HUES6 (cell line): ENCODE measurements around the gene SSBP4.

Experiments
- H3K27ac ChIP-seq: 2 replicates; pipeline ENCODE4 v1.7.0; 2013; ENCODE audit warnings: low read depth, mild to moderate bottlenecking, low read length, inconsistent platforms
- H3K27me3 ChIP-seq: 2 replicates; pipeline ENCODE4 v1.6.1; 2013; ENCODE audit warnings: low read length; ENCODE audit not compliant: control insufficient read depth, insufficient read depth
- H3K36me3 ChIP-seq: 2 replicates; pipeline ENCODE4 v1.6.1; 2013; ENCODE audit warnings: low read length; ENCODE audit not compliant: control insufficient read depth, insufficient read depth
- H3K4me1 ChIP-seq: 2 replicates; pipeline ENCODE4 v1.6.1; 2013; ENCODE audit warnings: low read length; ENCODE audit not compliant: control insufficient read depth, insufficient read depth
- H3K4me3 ChIP-seq: 2 replicates; pipeline ENCODE4 v1.5.1; 2013; ENCODE audit warnings: low read depth, low read length
- H3K9ac ChIP-seq: one replicate; pipeline ENCODE4 v1.6.1; 2013; ENCODE audit warnings: mild to moderate bottlenecking, low read length
- H3K9me3 ChIP-seq: 2 replicates; pipeline ENCODE4 v1.6.1; 2013; ENCODE audit warnings: low read depth, low read length; ENCODE audit not compliant: control insufficient read depth, insufficient read depth

Gene SSBP4

DNA sequence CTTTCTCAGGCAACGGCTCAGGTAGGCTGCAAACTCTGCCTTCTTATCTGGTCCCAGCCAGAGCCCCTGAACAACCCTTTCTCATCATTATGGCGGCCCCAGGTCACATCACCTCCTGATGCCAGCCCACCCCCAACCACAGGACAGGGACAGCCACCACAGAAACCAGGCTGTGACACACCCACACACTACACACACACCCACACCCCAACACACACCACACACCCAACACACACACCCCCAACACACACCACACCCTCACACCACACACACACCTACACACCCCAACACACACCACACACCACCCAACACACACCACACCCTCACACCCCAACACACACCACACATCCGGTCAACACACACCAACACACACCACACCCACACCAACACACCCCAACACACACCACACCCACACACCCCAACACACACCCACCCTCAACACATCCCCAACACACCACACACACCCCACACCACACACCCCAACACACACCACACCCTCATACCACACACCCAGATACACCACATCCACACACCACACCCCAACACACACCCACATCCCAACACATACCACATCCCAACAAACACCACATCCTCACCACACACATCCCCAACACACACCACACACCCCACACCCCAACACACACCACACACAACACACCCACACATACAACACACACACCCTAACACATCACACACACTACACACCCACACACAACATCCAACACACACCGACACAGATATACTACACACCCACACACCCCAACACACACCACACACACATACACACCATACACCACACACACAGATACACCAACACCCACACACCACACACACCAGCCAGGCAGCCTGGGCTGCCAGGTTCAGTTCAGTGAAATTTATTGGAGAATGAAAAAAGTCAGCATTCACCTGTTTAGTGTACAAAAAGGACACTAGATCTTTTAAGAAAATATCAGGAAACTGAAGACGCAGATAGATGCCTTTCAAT lies 22.9 kb downstream of the SSBP4 start:
- Histone ChIP-seq H3K4me3 (no peak overlapping the region), H3K4me1 (peaks cover 22% of the 10 kb centered on the region), H3K9me3 (no peaks in the 10 kb centered on the region), H3K9ac (no peak overlapping the region), H3K36me3 (peaks cover 28% of the 10 kb centered on the region), H3K27me3 (no peaks in the 10 kb centered on the region), H3K27ac (no peak overlapping the region)

GRCh38 chr19:18442941-18443340 lies 23.7 kb downstream of the SSBP4 start:
- H3K4me3 ChIP-seq = no peak overlapping the region
- no peak overlapping the region for H3K27ac ChIP-seq
- H3K9ac ChIP-seq = no peak overlapping the region
- H3K27me3 ChIP-seq = no peaks in the 10 kb centered on the region
- H3K9me3 ChIP-seq = no peaks in the 10 kb centered on the region
- peaks cover 22% of the 10 kb centered on the region for H3K4me1 ChIP-seq
- H3K36me3 ChIP-seq = peaks cover 31% of the 10 kb centered on the region

DNA sequence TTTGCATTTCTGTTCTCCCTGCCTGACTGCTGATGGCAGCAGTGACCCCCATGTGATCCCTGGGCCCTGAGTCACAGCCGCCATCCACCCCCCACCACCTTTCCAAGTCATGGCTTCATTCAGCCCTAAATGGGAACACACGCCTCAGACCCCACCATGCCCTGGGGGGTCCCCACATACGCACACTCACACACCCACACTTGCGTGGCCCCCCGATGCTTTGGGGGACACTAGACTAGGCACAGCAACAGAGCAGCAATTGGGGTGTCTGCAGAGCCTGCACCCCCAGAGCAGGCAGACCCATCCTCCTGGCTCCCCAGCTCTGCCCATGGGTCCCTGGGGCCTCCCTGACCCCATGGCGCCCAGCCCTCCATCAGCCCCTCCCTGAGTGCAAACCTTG lies 24.2 kb downstream of the SSBP4 start:
- Histone ChIP-seq H3K4me1 (peaks cover 19% of the 10 kb centered on the region), H3K27me3 (no peaks in the 10 kb centered on the region), H3K9me3 (no peaks in the 10 kb centered on the region), H3K36me3 (peaks cover 35% of the 10 kb centered on the region), H3K4me3 (no peak overlapping the region), H3K9ac (no peak overlapping the region), H3K27ac (no peak overlapping the region)

DNA sequence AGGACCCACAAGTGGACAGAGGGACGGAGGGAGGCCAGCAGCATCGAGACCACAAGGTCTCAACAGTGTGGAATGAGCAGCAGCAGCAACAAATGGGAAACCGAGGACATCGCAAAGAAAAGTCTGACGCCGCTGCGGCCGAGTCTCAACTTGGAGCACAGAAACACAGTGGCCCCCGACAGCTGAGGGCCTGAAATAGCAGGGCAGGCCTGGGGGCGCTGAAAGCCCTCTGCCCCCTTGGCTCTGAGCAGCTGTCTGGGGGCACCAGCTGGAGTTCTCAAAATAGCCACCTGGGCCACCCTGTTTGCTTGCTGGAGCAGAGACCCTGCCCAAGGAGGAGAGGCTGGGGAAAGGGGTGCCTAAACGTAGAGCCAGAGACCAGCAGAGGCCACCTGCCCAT lies 24.6 kb downstream of the SSBP4 start:
- Histone ChIP-seq H3K4me1 (peaks cover 14% of the 10 kb centered on the region), H3K27me3 (no peaks in the 10 kb centered on the region), H3K36me3 (peaks cover 38% of the 10 kb centered on the region), H3K4me3 (no peak overlapping the region), H3K9me3 (no peaks in the 10 kb centered on the region), H3K9ac (no peak overlapping the region), H3K27ac (no peak overlapping the region)

GRCh38 chr19:18444513-18444912 lies 25.3 kb downstream of the SSBP4 start:
- H3K9me3 ChIP-seq = no peaks in the 10 kb centered on the region
- peaks cover 8% of the 10 kb centered on the region for H3K4me1 ChIP-seq
- no peak overlapping the region for H3K9ac ChIP-seq
- H3K4me3 ChIP-seq = no peak overlapping the region
- no peak overlapping the region for H3K27ac ChIP-seq
- no peaks in the 10 kb centered on the region for H3K27me3 ChIP-seq
- H3K36me3 ChIP-seq = peaks cover 45% of the 10 kb centered on the region

DNA sequence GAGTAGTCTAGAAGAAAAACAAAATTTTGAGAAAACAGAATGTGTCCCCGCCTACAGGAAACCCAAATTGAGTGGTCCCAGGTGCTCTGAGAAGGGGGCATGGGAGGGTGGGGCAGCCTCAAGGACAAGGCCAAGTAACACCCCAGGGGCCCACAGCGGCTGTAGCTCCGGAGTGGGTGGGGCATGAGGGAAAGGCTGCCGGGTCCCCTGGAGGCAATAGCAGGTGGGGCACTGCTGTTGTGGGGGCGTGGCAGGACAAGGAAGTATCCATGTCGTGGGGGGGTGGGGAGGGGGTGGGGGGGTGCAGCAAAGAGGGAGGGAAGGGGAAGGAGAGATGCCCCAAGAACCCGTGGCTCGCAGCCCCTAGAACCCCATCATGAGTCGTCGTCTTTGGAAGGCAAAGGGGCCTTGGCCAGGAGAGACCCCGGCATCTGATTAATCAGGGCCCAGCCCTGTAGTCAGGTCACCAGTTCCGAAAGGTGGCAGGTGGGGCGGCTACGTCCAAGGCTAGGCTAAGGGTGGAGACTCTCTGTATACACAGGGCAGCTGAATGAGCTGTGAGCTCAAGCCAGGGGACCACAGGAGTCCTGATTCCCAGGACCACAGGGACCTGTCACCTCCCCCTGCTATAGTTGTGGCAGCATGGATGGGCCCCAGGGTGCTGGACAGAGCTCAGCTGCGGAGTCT lies 26.2 kb downstream of the SSBP4 start:
- H3K36me3 ChIP-seq = peaks cover 54% of the 10 kb centered on the region
- no peak overlapping the region for H3K4me3 ChIP-seq
- no peak overlapping the region for H3K9ac ChIP-seq
- H3K9me3 ChIP-seq = no peaks in the 10 kb centered on the region
- H3K27me3 ChIP-seq = no peaks in the 10 kb centered on the region
- H3K4me1 ChIP-seq = no peaks in the 10 kb centered on the region; the same call in 1 of the 2 replicates
- H3K27ac ChIP-seq = no peak overlapping the region

GRCh38 chr19:18446145-18446810 lies 27.1 kb downstream of the SSBP4 start:
- Histone ChIP-seq H3K9ac (no peak overlapping the region), H3K4me3 (no peak overlapping the region), H3K4me1 (peaks cover 4% of the 10 kb centered on the region), H3K27me3 (no peaks in the 10 kb centered on the region), H3K36me3 (peaks cover 61% of the 10 kb centered on the region), H3K27ac (no peak overlapping the region), H3K9me3 (no peaks in the 10 kb centered on the region)

DNA sequence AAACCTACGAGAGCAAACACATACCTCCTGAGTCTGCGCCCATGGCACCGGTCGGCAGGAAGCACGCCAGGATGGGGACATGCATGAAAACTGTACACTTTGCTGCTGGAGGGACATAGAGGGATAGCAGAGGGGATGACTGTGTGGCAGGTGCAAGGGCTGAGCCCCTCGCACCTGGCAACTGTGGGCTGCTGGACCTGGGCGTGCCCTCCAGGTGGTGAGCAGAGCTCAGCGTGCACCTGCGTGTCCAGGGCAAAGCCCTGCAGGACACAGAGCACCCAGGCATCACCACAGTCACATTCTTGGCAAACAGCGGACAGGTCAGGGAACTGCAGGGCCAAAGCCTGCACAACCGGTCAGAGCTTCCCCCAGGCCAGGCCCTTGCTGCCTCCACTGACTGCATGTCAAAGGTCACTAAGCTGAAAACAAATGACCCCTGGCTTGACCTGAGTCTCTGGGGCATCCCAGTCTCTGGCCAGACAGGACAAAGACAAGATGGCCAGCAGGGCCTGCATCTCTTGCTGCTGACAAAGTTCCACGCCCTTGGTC lies 27.7 kb downstream of the SSBP4 start:
- no peak overlapping the region for H3K4me3 ChIP-seq
- no peaks in the 10 kb centered on the region for H3K9me3 ChIP-seq
- H3K4me1 ChIP-seq = peaks cover 4% of the 10 kb centered on the region
- peaks cover 62% of the 10 kb centered on the region for H3K36me3 ChIP-seq
- H3K27me3 ChIP-seq = no peaks in the 10 kb centered on the region
- H3K27ac ChIP-seq = no peak overlapping the region
- no peak overlapping the region for H3K9ac ChIP-seq

GRCh38 chr19:18449552-18449951 lies 30.4 kb downstream of the SSBP4 start:
- no peak overlapping the region for H3K9ac ChIP-seq

GRCh38 chr19:18450021-18450930 lies 31.1 kb downstream of the SSBP4 start:
- no peaks in the 10 kb centered on the region for H3K27me3 ChIP-seq
- H3K9ac ChIP-seq = no peak overlapping the region
- peaks cover 4% of the 10 kb centered on the region for H3K4me1 ChIP-seq
- no peaks in the 10 kb centered on the region for H3K9me3 ChIP-seq
- peak overlapping the region; percentile 29; the same call in 1 of the 2 replicates for H3K27ac ChIP-seq
- H3K4me3 ChIP-seq = no peak overlapping the region
- H3K36me3 ChIP-seq = peaks cover 51% of the 10 kb centered on the region

More at GRCh38 chr19:18449552-18449951, 30.4 kb downstream of the SSBP4 start:
- Histone ChIP-seq H3K36me3 (peaks cover 56% of the 10 kb centered on the region), H3K9me3 (no peaks in the 10 kb centered on the region), H3K4me1 (peaks cover 4% of the 10 kb centered on the region), H3K27ac (no peak overlapping the region), H3K27me3 (no peaks in the 10 kb centered on the region), H3K4me3 (no peak overlapping the region)
